HEK293 (cell line): Measurements from ENCODE around the gene C1orf198.

Experiments
- EGR2 ChIP-seq: fragments of 450-650 bp; formaldehyde crosslinking; IDR thresholded peaks from 2 replicates; pipeline ENCODE4 v1.5.1; 2016; ENCODE audit warnings: low read depth, missing biosample characterization, missing genetic modification characterization
- GLIS2 ChIP-seq: fragments of 450-650 bp; formaldehyde crosslinking; IDR thresholded peaks from 2 replicates; pipeline ENCODE4 v1.5.1; 2016; ENCODE audit warnings: missing biosample characterization, missing genetic modification characterization
- HOXD13 ChIP-seq: sonication (generic); formaldehyde crosslinking; IDR thresholded peaks from 2 replicates; pipeline ENCODE4 v1.8.0; 2022; ENCODE audit warnings: missing genetic modification reagents, borderline replicate concordance
- KLF16 ChIP-seq: fragments of 450-650 bp; formaldehyde crosslinking; IDR thresholded peaks from 2 replicates; pipeline ENCODE4 v1.5.1; 2017; ENCODE audit warnings: missing biosample characterization, missing genetic modification characterization
- OVOL3 ChIP-seq: fragments of 450-650 bp; formaldehyde crosslinking; IDR thresholded peaks from 2 replicates; pipeline ENCODE4 v1.5.1; 2016; ENCODE audit warnings: missing biosample characterization, missing genetic modification characterization
- YY2 ChIP-seq: fragments of 450-650 bp; formaldehyde crosslinking; IDR thresholded peaks from 2 replicates; pipeline ENCODE4 v1.5.1; 2016; ENCODE audit warnings: missing biosample characterization, missing genetic modification characterization
- ZBTB11 ChIP-seq: fragments of 450-650 bp; formaldehyde crosslinking; conservative IDR thresholded peaks from 2 replicates; pipeline ENCODE4 v1.5.1; 2016; ENCODE audit warnings: low read depth, missing biosample characterization, missing genetic modification characterization
- ZBTB6 ChIP-seq: fragments of 450-650 bp; formaldehyde crosslinking; IDR thresholded peaks from 2 replicates; pipeline ENCODE4 v1.5.1; 2017; ENCODE audit warnings: missing biosample characterization, missing genetic modification characterization
- ZFHX2 ChIP-seq: fragments of 450-650 bp; formaldehyde crosslinking; conservative IDR thresholded peaks from 2 replicates; pipeline ENCODE4 v1.5.1; 2016; ENCODE audit warnings: missing biosample characterization, missing genetic modification characterization
- ZNF202 ChIP-seq: fragments of 450-650 bp; formaldehyde crosslinking; IDR thresholded peaks from 2 replicates; pipeline ENCODE4 v1.5.1; 2016; ENCODE audit warnings: missing biosample characterization, missing genetic modification characterization, borderline replicate concordance
- ZNF214 ChIP-seq: fragments of 450-650 bp; formaldehyde crosslinking; IDR thresholded peaks from 2 replicates; pipeline ENCODE4 v1.5.1; 2017; ENCODE audit warnings: missing biosample characterization, mild to moderate bottlenecking, missing genetic modification characterization, borderline replicate concordance
- ZNF274 ChIP-seq, 2 experiments: fragments of 200-500 bp in 1 of 2; fragments of 450-650 bp in 1 of 2; sonication (Bioruptor generic) in 1 of 2; formaldehyde crosslinking in 1 of 2; IDR thresholded peaks; 2 replicates each; pipeline versions ENCODE4 v1.5.1 to v1.6.1; 2014 to 2016; ENCODE audit warnings: borderline replicate concordance in 1 of 2, inconsistent platforms in 1 of 2, low read length in 1 of 2, missing biosample characterization in 1 of 2, missing genetic modification characterization in 1 of 2
- ZNF398 ChIP-seq: fragments of 450-650 bp; formaldehyde crosslinking; IDR thresholded peaks from 2 replicates; pipeline ENCODE4 v1.5.1; 2017; ENCODE audit warnings: missing biosample characterization, missing genetic modification characterization
- ZNF423 ChIP-seq: fragments of 450-650 bp; formaldehyde crosslinking; IDR thresholded peaks from 2 replicates; pipeline ENCODE4 v1.5.1; 2016; ENCODE audit warnings: missing biosample characterization, missing genetic modification characterization
- ZNF426 ChIP-seq: fragments of 450-650 bp; formaldehyde crosslinking; IDR thresholded peaks from 2 replicates; pipeline ENCODE4 v1.5.1; 2017; ENCODE audit warnings: missing biosample characterization, missing genetic modification characterization, mild to moderate bottlenecking, inconsistent platforms, moderate library complexity
- ZNF433 ChIP-seq: fragments of 450-650 bp; formaldehyde crosslinking; IDR thresholded peaks from 2 replicates; pipeline ENCODE4 v1.5.1; 2016; ENCODE audit warnings: missing biosample characterization, missing genetic modification characterization, low read depth
- ZNF530 ChIP-seq: fragments of 450-650 bp; formaldehyde crosslinking; IDR thresholded peaks from 2 replicates; pipeline ENCODE4 v1.5.1; 2016; ENCODE audit warnings: low read depth, missing biosample characterization, missing genetic modification characterization
- ZNF692 ChIP-seq: fragments of 450-650 bp; formaldehyde crosslinking; IDR thresholded peaks from 2 replicates; pipeline ENCODE4 v1.5.1; 2016; ENCODE audit warnings: missing biosample characterization, missing genetic modification characterization
- ZNF76 ChIP-seq: fragments of 450-650 bp; formaldehyde crosslinking; IDR thresholded peaks from 2 replicates; pipeline ENCODE4; 2016; ENCODE audit warnings: low read depth, missing biosample characterization, missing genetic modification characterization, borderline replicate concordance
- ZSCAN16 ChIP-seq: fragments of 450-650 bp; formaldehyde crosslinking; IDR thresholded peaks from 2 replicates; pipeline ENCODE4 v1.5.1; 2016; ENCODE audit warnings: missing biosample characterization, missing genetic modification characterization
- ZSCAN30 ChIP-seq: fragments of 450-650 bp; IDR thresholded peaks from 2 replicates; pipeline ENCODE4 v1.5.1; 2018; ENCODE audit warnings: missing biosample characterization, mild to moderate bottlenecking, missing genetic modification characterization, moderate library complexity
- TF ChIP-seq, protein P1 (sequence below): fragments of 450-650 bp; formaldehyde crosslinking; IDR thresholded peaks from 2 replicates; pipeline ENCODE4 v1.5.1; 2016; ENCODE audit warnings: missing biosample characterization, missing genetic modification characterization, borderline replicate concordance
- TF ChIP-seq, protein P2 (sequence below): fragments of 450-650 bp; formaldehyde crosslinking; IDR thresholded peaks from 2 replicates; pipeline ENCODE4 v1.5.1; 2016; ENCODE audit warnings: missing biosample characterization, missing genetic modification characterization

C1orf198 gene

GRCh38 chr1:230824919-230825721, 43.2 kb downstream of the C1orf198 start (continued):
- TF ChIP-seq ZBTB11 (tag by site-specific recombination): no peak
- TF ChIP-seq, protein P1, sequence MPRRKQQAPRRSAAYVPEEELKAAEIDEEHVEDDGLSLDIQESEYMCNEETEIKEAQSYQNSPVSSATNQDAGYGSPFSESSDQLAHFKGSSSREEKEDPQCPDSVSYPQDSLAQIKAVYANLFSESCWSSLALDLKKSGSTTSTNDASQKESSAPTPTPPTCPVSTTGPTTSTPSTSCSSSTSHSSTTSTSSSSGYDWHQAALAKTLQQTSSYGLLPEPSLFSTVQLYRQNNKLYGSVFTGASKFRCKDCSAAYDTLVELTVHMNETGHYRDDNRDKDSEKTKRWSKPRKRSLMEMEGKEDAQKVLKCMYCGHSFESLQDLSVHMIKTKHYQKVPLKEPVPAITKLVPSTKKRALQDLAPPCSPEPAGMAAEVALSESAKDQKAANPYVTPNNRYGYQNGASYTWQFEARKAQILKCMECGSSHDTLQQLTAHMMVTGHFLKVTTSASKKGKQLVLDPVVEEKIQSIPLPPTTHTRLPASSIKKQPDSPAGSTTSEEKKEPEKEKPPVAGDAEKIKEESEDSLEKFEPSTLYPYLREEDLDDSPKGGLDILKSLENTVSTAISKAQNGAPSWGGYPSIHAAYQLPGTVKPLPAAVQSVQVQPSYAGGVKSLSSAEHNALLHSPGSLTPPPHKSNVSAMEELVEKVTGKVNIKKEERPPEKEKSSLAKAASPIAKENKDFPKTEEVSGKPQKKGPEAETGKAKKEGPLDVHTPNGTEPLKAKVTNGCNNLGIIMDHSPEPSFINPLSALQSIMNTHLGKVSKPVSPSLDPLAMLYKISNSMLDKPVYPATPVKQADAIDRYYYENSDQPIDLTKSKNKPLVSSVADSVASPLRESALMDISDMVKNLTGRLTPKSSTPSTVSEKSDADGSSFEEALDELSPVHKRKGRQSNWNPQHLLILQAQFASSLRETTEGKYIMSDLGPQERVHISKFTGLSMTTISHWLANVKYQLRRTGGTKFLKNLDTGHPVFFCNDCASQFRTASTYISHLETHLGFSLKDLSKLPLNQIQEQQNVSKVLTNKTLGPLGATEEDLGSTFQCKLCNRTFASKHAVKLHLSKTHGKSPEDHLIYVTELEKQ (tag by site-specific recombination): 0 out of 2 replicates have a peak, but pooled peaks have one; percentile 3
- no peak for TF ChIP-seq ZNF202 (tag by site-specific recombination)
- TF ChIP-seq OVOL3 (tag by site-specific recombination): no peak
- no peak for TF ChIP-seq GLIS2 (tag by site-specific recombination)
- no peak for TF ChIP-seq ZNF692 (tag by site-specific recombination)
- TF ChIP-seq ZNF274 (IDR thresholded peaks at IDR 0.05; ENCODE audit: low read length): no peak
- TF ChIP-seq ZNF274 (tag by site-specific recombination; IDR thresholded peaks at IDR 0.05; ENCODE audit: borderline replicate concordance): no peak
- no peak for TF ChIP-seq ZNF530 (tag by site-specific recombination)
- TF ChIP-seq KLF16 (tag by site-specific recombination): no peak
- no peak for TF ChIP-seq ZSCAN16
- TF ChIP-seq ZNF426: no peak
- TF ChIP-seq ZSCAN30 (tag by site-specific recombination): no peak
- no peak for TF ChIP-seq ZNF433 (tag by site-specific recombination)
- TF ChIP-seq, protein P2, sequence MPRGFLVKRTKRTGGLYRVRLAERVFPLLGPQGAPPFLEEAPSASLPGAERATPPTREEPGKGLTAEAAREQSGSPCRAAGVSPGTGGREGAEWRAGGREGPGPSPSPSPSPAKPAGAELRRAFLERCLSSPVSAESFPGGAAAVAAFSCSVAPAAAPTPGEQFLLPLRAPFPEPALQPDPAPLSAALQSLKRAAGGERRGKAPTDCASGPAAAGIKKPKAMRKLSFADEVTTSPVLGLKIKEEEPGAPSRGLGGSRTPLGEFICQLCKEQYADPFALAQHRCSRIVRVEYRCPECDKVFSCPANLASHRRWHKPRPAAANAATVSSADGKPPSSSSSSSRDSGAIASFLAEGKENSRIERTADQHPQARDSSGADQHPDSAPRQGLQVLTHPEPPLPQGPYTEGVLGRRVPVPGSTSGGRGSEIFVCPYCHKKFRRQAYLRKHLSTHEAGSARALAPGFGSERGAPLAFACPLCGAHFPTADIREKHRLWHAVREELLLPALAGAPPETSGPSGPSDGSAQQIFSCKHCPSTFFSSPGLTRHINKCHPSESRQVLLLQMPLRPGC (tag by site-specific recombination): no peak
- TF ChIP-seq HOXD13 (CRISPR knock-in tag): no peak
- no peak for TF ChIP-seq YY2 (tag by site-specific recombination)
- no peak for TF ChIP-seq ZNF398 (tag by site-specific recombination)
- no peak for TF ChIP-seq ZNF76
- TF ChIP-seq ZFHX2: no peak
- TF ChIP-seq ZBTB6: no peak
- TF ChIP-seq ZNF214 (tag by site-specific recombination): no peak
- TF ChIP-seq EGR2: no peak
- TF ChIP-seq ZNF423: no peak
